Activated T-helper 2 cell treated with anti-CD3 and anti-CD28 coated beads, Interferon-gamma antibody, Interleukin-2, Interleukin-4, amounts not matched to agents 10 μg/mL and 5 μg/mL and 100 μg/mL, durations not matched to agents 14 hours and 24 hours and 36 hours (primary cell): ENCODE results near the gene CIDEB. TPM values are rescaled to one million over a fixed set of nuclear protein-coding genes. Genes with fewer than 3 reads are reported as not detected.

ENCODE experiments used
- DNase-seq: peaks from one replicate; pipeline ENCODE4 v3.0.0; 2021; ENCODE audit warnings: low spot score
- H3K27ac Mint-ChIP-seq: one replicate; pipeline ENCODE4 v1.8.0; 2021; ENCODE audit warnings: mixed read lengths
- H3K27me3 Mint-ChIP-seq: one replicate; pipeline ENCODE4 v1.8.0; 2021; ENCODE audit warnings: low read depth, mixed read lengths
- H3K36me3 Mint-ChIP-seq: one replicate; pipeline ENCODE4 v1.8.0; 2021; ENCODE audit warnings: low read depth, mixed read lengths
- H3K4me1 Mint-ChIP-seq: one replicate; pipeline ENCODE4 v1.8.0; 2021; ENCODE audit warnings: low read depth, mixed read lengths
- H3K4me3 Mint-ChIP-seq: one replicate; pipeline ENCODE4 v1.8.0; 2021; ENCODE audit warnings: low read depth, mild to moderate bottlenecking, moderate library complexity, mixed read lengths
- H3K9me3 Mint-ChIP-seq: one replicate; pipeline ENCODE4 v1.8.0; 2021; ENCODE audit warnings: mixed read lengths
- intact Hi-C: fragments of 100-400 bp; cut with micrococcal nuclease; formaldehyde crosslinking; loops from one replicate; pipeline ENCODE4 v1.15.1; 2023
- total RNA-seq: library from RNA; stranded (reverse); gene quantifications from 2 replicates; pipeline ENCODE4 v1.2.3, GENCODE V29; 2022

Gene CIDEB
- total RNA-seq, 1 donor from 2014 or later = 19.6 TPM

DNA sequence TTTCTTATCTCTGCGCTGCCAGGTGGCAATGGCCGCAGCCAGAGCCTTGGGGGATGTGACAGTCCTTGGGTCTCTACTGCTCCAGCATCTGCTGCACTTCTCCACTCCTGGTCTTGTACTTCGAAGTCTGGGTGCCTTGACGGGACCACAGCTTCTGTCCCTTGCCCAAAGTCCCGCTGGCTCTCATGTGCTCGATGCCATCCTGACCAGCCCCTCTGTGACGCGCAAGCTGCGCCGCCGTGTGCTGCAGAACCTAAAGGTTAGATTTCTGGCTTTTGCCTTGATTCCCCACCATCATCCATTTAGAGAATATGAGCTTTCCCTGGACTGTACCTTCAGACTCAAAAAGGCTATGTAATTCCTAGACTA is 3.8 kb downstream of the CIDEB start:
- H3K4me1 Mint-ChIP-seq = peaks cover 21% of the 10 kb centered on the region
- H3K36me3 Mint-ChIP-seq = peaks cover 73% of the 10 kb centered on the region
- intact Hi-C loops = no loop called here
- H3K4me3 Mint-ChIP-seq = no peak overlapping the region
- no peak overlapping the region for H3K27ac Mint-ChIP-seq
- no peak for DNase-seq
- H3K9me3 Mint-ChIP-seq = no peaks in the 10 kb centered on the region
- no peaks in the 10 kb centered on the region for H3K27me3 Mint-ChIP-seq

DNA sequence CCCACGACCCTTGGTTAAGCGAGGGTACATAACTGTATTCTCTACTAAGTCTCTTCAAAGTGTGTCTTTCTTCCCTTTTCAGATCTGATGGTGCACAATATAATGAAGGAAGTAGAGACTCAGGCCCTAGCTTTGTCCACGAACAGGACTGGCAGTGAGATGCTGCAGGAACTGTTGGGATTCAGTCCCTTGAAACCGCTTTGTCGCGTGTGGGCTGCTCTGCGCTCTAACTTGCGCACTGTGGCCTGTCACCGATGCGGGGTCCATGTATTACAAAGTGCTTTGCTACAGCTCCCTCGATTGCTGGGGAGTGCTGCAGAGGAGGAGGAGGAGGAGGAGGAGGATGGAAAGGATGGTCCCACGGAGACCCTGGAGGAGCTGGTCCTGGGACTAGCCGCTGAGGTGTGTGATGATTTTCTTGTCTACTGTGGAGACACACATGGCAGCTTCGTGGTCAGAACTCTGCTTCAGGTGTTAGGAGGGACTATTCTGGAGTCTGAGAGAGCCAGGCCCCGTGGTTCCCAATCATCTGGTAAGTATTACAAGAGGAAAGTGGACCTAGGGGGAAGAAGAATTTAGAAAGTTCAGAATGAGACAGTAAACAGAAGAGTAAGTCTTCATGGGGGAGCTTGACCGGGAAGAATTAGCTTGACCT is 7.3 kb downstream of the CIDEB start:
- Mint-ChIP-seq H3K9me3 (no peaks in the 10 kb centered on the region), H3K36me3 (peaks cover 50% of the 10 kb centered on the region), H3K27me3 (no peaks in the 10 kb centered on the region), H3K4me3 (peak overlapping the region; percentile 90), H3K4me1 (peaks cover 33% of the 10 kb centered on the region), H3K27ac (peak overlapping the region; percentile 73)
- intact Hi-C loops = no loop called here
- no peak for DNase-seq

DNA sequence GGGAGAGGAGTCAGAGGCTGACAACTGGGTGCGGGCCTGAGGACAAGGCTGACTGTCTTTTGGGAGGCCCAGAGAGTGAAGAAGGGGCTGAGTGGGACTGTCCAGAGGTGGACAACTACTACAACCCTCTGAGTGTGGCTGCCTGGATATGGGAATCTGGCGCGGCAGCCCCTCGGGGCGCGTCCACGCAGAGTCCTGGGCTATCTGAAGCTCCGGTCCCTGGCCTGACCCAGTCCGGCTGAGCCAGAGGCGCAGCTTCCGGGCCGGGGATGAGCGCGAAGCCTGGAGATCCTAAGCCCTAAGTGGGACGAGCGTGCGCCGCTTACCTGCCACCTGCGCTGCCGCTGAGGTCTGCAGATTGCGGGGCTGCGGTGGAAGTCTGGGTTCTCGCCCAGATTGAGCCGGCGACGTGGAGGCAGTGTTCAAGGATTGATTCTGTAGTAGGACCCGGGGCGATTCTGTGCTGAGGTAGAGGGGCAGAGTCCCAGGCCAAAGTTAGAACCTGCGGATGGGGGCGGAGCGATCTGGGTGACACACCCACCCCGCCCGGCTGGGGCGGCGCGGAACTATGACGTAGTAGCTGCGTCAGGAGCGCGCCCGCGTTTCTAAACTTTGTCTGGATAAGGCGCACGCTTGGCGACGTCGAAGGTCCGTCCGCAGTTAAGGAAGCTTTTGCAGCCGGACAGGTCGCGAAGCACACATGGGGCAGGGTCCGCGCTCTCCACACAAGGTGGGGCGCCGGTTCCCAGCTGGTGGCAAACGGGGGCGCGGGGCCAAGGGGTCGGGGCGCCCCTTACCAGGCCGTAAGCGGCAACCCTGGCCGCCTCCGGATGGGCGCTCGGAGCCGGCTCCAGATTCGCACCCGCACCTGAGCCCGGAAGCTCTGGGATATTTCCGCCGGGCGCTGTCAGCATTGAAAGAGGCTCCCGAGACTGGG is 8.3 kb downstream of the CIDEB start, which contains the start of the genes DHRS1 and NOP9:
DHRS1 (minus strand) TSS at position 526 of the 937 bp plus-strand sequence. CDS start 674 bp downstream, outside the sequence.
NOP9 (plus strand) TSS at position 596 of the 937 bp plus-strand sequence; CDS start at position 701, 105 bp downstream.
- intact Hi-C loops = loop anchor here (1.0 to 5.0 kb wide), 3 partner anchors 28 to 287 kb away; partner anchors contain the start of genes MDP1 and RABGGTA

DNA sequence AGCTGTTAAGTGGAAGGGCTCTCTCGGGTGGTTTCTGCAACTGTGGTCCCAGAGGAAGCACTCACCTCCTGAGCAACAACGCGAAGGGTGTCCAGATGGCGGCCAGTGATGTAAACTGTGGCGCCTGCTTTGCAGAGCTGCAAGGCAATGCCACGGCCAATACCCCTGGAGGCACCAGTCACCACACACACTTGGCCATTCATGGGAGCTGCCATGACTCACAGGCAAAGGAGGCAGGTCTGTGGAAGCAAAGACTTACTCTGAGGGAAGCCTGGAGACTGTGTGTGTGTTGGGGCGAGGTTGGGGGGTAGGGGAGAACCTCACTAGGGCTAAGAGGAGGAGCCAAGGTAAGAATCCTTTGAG is 8.9 kb downstream of the CIDEB start:
- intact Hi-C loops = loop anchor here (1.0 to 5.0 kb wide), 3 partner anchors 28 to 287 kb away; partner anchors contain the start of genes MDP1 and RABGGTA
- H3K9me3 Mint-ChIP-seq = no peaks in the 10 kb centered on the region
- peak overlapping the region; percentile 90 for H3K4me3 Mint-ChIP-seq
- no peak for DNase-seq
- peak overlapping the region; percentile 88 for H3K27ac Mint-ChIP-seq
- H3K27me3 Mint-ChIP-seq = no peaks in the 10 kb centered on the region
- H3K36me3 Mint-ChIP-seq = peaks cover 38% of the 10 kb centered on the region
- peaks cover 33% of the 10 kb centered on the region for H3K4me1 Mint-ChIP-seq

More for the DNA sequence above, 8.3 kb downstream of the CIDEB start, which contains the start of the genes DHRS1 and NOP9:
- no peaks in the 10 kb centered on the region for H3K27me3 Mint-ChIP-seq
- no peaks in the 10 kb centered on the region for H3K9me3 Mint-ChIP-seq
- peak within 1 kb of the TSS; percentile 90 for H3K4me3 Mint-ChIP-seq
- H3K36me3 Mint-ChIP-seq = peaks cover 44% of the 10 kb centered on the region
- peak within 1 kb of the TSS; percentile 88 for H3K27ac Mint-ChIP-seq
- peaks cover 33% of the 10 kb centered on the region for H3K4me1 Mint-ChIP-seq
- peak; percentile 89 for DNase-seq

DNA sequence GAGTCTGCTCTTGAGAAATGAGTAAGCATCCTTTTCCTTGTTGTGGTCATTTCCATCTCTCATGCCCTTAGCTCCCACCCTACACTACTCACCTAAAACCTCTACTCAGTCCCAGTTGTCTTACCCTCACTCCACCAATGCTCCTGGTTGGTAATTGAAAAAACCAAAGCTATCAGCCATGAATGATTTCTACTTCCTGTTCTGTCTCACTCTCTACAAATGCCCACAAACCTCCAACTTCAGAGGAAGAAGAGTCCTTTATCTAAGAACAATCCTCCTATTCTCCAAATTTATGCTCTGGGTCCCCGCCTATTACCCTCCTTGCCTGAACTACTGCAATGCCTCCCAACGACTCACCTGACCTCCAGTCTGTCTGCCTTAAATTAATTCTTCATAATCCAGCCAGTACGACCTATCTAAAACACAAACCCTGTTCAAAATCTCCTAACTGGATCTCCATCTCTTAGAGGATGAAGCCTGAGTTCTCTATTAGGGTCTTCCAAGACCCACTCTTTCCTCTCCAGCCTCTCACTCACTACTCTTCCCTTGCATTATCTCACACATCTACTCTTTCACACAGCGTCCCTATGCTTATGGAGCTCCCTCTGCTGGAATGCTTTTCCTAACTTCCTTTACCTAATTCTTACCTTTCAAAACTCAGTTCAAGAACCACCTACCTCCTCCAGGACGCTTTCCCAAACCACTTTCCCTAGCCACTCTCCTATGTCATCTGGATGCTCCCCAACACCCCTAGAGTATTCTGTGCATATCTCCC is 10.4 kb downstream of the CIDEB start:
- no peaks in the 10 kb centered on the region for H3K9me3 Mint-ChIP-seq
- DNase-seq = no peak
- peak overlapping the region; percentile 4 for H3K4me3 Mint-ChIP-seq
- peaks cover 35% of the 10 kb centered on the region for H3K4me1 Mint-ChIP-seq
- peaks cover 34% of the 10 kb centered on the region for H3K36me3 Mint-ChIP-seq
- intact Hi-C loops = loop anchor here (1.0 to 5.0 kb wide), 4 partner anchors 8 to 285 kb away; no protein-coding TSS in a partner anchor
- H3K27me3 Mint-ChIP-seq = no peaks in the 10 kb centered on the region
- peak overlapping the region; percentile 54 for H3K27ac Mint-ChIP-seq

DNA sequence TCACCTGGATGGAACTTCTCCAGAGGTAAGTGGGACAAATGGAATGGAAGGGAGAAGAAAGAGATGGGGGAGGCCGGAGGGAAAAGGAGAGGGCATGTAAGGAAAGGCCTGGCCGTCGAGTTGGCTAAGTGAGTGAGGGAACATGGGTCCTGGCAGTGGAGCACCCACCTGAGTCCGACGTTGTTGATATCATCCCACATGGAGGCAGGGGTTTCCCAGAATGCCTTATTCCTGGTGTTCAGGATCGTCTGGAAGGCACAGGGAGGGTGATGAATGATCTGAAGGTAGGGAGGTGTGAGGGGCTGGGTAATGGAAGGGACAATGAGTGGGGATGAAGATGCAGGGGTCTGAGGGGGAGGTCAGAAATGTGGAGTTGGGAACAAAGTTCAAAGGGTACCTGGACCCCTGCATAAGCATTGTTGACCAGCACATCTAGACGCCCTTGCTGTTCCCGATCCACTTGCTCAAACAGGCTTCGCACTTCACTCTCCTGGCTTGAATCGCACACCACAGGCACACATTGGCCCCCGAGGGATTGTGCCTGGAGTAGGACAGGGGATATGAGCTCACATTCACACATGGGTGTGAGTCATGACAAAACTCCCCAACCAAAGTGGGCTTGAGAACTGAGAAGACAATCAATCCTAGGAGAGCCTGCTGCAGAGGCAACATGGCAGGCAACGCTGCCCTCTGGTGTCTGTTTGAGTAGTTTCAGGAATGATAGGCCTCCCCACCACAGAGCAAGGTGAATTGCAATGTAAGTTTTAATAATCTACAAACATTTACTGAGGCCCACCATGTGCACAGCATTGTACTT is 11.2 kb downstream of the CIDEB start:
- intact Hi-C loops = loop anchor here (1.0 to 5.0 kb wide), 5 partner anchors 7 to 284 kb away; no protein-coding TSS in a partner anchor
- H3K27ac Mint-ChIP-seq = peak overlapping the region; percentile 78
- H3K4me1 Mint-ChIP-seq = peaks cover 35% of the 10 kb centered on the region
- H3K36me3 Mint-ChIP-seq = peaks cover 35% of the 10 kb centered on the region
- no peaks in the 10 kb centered on the region for H3K9me3 Mint-ChIP-seq
- no peak overlapping the region for H3K4me3 Mint-ChIP-seq
- peaks cover 3% of the 10 kb centered on the region for H3K27me3 Mint-ChIP-seq
- DNase-seq = peak; percentile 60

DNA sequence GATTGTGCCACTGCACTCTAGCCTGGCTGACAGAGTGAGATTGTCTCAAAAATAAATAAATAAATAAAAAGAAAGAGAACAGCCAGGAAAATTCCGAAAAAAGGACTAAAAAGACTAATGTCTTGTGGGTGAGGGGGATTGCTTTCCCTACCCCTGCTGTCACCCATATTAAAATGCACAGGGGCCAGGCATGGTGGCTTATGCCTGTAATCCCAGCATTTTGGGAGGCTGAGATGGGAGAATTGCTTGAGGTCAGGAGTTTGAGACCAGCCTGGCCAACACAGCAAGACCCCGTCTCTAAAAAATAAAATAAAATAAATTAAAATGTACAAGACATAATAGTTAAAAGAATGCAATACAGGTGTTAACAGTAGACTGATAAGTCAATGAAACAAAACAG is 14.3 kb downstream of the CIDEB start:
- no peak overlapping the region for H3K4me3 Mint-ChIP-seq
- no peak overlapping the region for H3K27ac Mint-ChIP-seq
- H3K27me3 Mint-ChIP-seq = peaks cover 6% of the 10 kb centered on the region
- H3K9me3 Mint-ChIP-seq = no peaks in the 10 kb centered on the region
- DNase-seq = no peak
- intact Hi-C loops = no loop called here
- peaks cover 29% of the 10 kb centered on the region for H3K4me1 Mint-ChIP-seq
- peaks cover 47% of the 10 kb centered on the region for H3K36me3 Mint-ChIP-seq

DNA sequence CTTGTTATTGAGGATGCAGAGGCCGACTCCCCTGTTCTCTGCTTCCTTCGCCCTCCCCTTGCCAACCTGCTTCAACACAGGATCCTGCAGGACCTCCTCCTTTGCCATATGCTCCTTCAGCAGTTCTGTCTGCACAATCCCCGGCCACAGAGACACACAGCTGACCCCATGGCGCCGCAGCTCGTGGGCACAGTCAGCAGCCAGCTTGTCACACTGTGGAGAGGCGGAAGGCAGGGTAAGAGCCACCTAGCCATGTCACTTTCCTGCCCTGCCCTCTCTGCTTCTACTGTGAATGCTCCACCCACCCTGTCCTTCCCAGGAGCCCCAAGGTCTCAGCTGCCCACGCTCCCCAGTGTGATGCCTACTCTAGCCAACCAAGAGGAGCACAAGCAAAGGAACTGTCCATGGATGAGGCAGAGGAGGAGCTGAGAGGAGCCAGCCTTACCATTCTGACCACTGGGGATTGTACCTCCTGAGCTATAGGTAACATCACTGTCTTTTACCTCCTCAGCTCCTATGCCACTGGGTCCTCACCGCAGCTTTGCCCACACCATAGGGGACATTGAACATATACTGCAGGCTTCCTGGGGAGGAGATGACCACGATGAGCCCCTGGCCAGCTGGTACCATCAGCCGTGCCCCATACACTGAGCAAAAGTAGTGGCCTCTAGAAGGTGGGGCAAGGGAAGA is 15.5 kb downstream of the CIDEB start:
- Mint-ChIP-seq H3K4me1 (peaks cover 28% of the 10 kb centered on the region), H3K27me3 (peaks cover 15% of the 10 kb centered on the region), H3K9me3 (no peaks in the 10 kb centered on the region), H3K27ac (no peak overlapping the region), H3K4me3 (no peak overlapping the region), H3K36me3 (peaks cover 47% of the 10 kb centered on the region)
- intact Hi-C loops = no loop called here
- DNase-seq = no peak

DNA sequence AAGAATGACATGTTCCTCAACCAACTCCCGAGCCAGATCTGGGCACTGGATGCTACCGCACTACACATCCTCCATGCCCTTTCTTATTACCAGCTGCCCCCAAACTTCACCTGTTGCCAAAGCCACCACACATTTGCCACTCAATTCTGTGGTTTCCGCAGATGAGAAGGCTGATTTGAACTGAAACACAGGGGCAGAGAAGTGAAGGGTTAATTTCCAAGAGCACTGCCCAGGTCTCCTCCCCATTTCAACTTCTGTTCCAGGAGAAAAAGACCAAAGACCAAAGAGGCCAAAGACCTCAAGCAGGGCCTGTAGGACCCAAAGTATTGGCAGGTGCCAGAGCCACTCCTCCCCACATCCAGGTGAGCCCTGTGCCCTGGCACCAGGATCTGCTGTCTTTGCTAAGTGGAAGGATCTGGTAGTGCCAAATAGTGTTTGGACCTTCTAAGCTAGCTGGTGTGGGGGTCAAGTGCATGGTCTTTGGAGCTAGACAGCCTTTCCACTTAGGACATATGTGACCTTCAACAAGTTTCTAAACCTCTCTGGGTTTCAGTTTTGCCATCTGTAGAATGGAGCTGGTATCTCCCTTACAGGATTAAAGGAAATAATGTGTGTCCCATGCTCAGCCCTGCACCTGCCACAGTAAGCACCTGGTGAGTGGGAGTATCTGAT is 16.2 kb downstream of the CIDEB start:
- H3K27ac Mint-ChIP-seq = no peak overlapping the region
- peaks cover 21% of the 10 kb centered on the region for H3K4me1 Mint-ChIP-seq
- no peak for DNase-seq
- H3K36me3 Mint-ChIP-seq = peaks cover 45% of the 10 kb centered on the region
- H3K4me3 Mint-ChIP-seq = no peak overlapping the region
- H3K9me3 Mint-ChIP-seq = no peaks in the 10 kb centered on the region
- peaks cover 15% of the 10 kb centered on the region for H3K27me3 Mint-ChIP-seq
- intact Hi-C loops = no loop called here

- Mint-ChIP-seq H3K4me1 (peaks cover 13% of the 10 kb centered on the region), H3K27ac (no peak overlapping the region), H3K27me3 (peaks cover 18% of the 10 kb centered on the region), H3K36me3 (peaks cover 38% of the 10 kb centered on the region), H3K4me3 (no peak overlapping the region), H3K9me3 (no peaks in the 10 kb centered on the region)
- intact Hi-C loops = no loop called here
- DNase-seq = no peak
These were observed 17.0 kb downstream of the CIDEB start for GRCh38 chr14:24290746-24291145.
